Activated naive CD8-positive, alpha-beta T cell (primary cell): ENCODE results near the gene IRS2.
"Not testable (repeated sequence)": the region's sequence is repeated elsewhere in the genome, so short reads cannot be mapped to it uniquely, and the experiment has no call there.

Experiments used
- H3K27ac Mint-ChIP-seq: one replicate; pipeline ENCODE4 v1.8.0; 2021; ENCODE audit warnings: mixed read lengths
- H3K27me3 Mint-ChIP-seq: one replicate; pipeline ENCODE4 v1.8.0; 2021; ENCODE audit warnings: mixed read lengths
- H3K36me3 Mint-ChIP-seq: one replicate; pipeline ENCODE4 v1.8.0; 2021; ENCODE audit warnings: mixed read lengths
- H3K4me1 Mint-ChIP-seq: one replicate; pipeline ENCODE4 v1.8.0; 2021; ENCODE audit warnings: low read depth, mixed read lengths
- H3K4me3 Mint-ChIP-seq: one replicate; pipeline ENCODE4 v1.8.0; 2021; ENCODE audit warnings: mild to moderate bottlenecking, mixed read lengths
- H3K9me3 Mint-ChIP-seq: one replicate; pipeline ENCODE4 v1.8.0; 2021; ENCODE audit warnings: low read depth, mixed read lengths

IRS2 gene

GRCh38 chr13:109786457-109787134 is at the start of gene IRS2:
Gene IRS2 (minus strand): TSS chr13:109786583. CDS start chr13:109786053, 530 bp downstream.
- Mint-ChIP-seq H3K4me3 (peak within 1 kb of the TSS; percentile 76), H3K4me1 (peaks cover 14% of the 10 kb centered on the region), H3K36me3 (no peaks in the 10 kb centered on the region), H3K27ac (peak within 1 kb of the TSS; percentile 72), H3K9me3 (no peaks in the 10 kb centered on the region), H3K27me3 (no peaks in the 10 kb centered on the region)

GRCh38 chr13:109834973-109835720 is 48.8 kb upstream of the IRS2 start:
- H3K4me3 Mint-ChIP-seq: no peak overlapping the region

GRCh38 chr13:109833940-109834339 is 47.6 kb upstream of the IRS2 start:
- H3K36me3 Mint-ChIP-seq: no peaks in the 10 kb centered on the region
- H3K27ac Mint-ChIP-seq: no peak overlapping the region
- no peaks in the 10 kb centered on the region for H3K9me3 Mint-ChIP-seq
- peaks cover 16% of the 10 kb centered on the region for H3K27me3 Mint-ChIP-seq
- H3K4me1 Mint-ChIP-seq: no peaks in the 10 kb centered on the region
- no peak overlapping the region for H3K4me3 Mint-ChIP-seq

More at GRCh38 chr13:109834973-109835720, 48.8 kb upstream of the IRS2 start:
- no peaks in the 10 kb centered on the region for H3K9me3 Mint-ChIP-seq
- no peak overlapping the region for H3K27ac Mint-ChIP-seq
- no peaks in the 10 kb centered on the region for H3K36me3 Mint-ChIP-seq
- peaks cover 17% of the 10 kb centered on the region for H3K27me3 Mint-ChIP-seq
- H3K4me1 Mint-ChIP-seq: peaks cover 1% of the 10 kb centered on the region

- H3K4me1 Mint-ChIP-seq: no peaks in the 10 kb centered on the region
- no peak overlapping the region for H3K4me3 Mint-ChIP-seq
- H3K27me3 Mint-ChIP-seq: peaks cover 16% of the 10 kb centered on the region
- no peaks in the 10 kb centered on the region for H3K36me3 Mint-ChIP-seq
- H3K9me3 Mint-ChIP-seq: no peaks in the 10 kb centered on the region
- no peak overlapping the region for H3K27ac Mint-ChIP-seq
These were observed 46.7 kb upstream of the IRS2 start for GRCh38 chr13:109833071-109833470.

GRCh38 chr13:109828591-109829316 is 42.4 kb upstream of the IRS2 start:
- H3K27ac Mint-ChIP-seq, H3K36me3 Mint-ChIP-seq: not testable (repeated sequence)

GRCh38 chr13:109823201-109823600 is 36.8 kb upstream of the IRS2 start:
- not testable (repeated sequence) for H3K4me3 Mint-ChIP-seq, H3K4me1 Mint-ChIP-seq, H3K9me3 Mint-ChIP-seq

More at GRCh38 chr13:109828591-109829316, 42.4 kb upstream of the IRS2 start:
- peaks cover 19% of the 10 kb centered on the region for H3K27me3 Mint-ChIP-seq
- not testable (repeated sequence) for H3K9me3 Mint-ChIP-seq, H3K4me1 Mint-ChIP-seq, H3K4me3 Mint-ChIP-seq

GRCh38 chr13:109821103-109821502 is 34.7 kb upstream of the IRS2 start:
- Mint-ChIP-seq H3K4me3 (no peak overlapping the region), H3K27me3 (peaks cover 12% of the 10 kb centered on the region), H3K9me3 (peaks cover 3% of the 10 kb centered on the region), H3K4me1 (no peaks in the 10 kb centered on the region), H3K36me3 (no peaks in the 10 kb centered on the region), H3K27ac (peak overlapping the region; percentile 41)

More at GRCh38 chr13:109823201-109823600, 36.8 kb upstream of the IRS2 start:
- not testable (repeated sequence) for H3K36me3 Mint-ChIP-seq, H3K27ac Mint-ChIP-seq
- peaks cover 14% of the 10 kb centered on the region for H3K27me3 Mint-ChIP-seq

GRCh38 chr13:109819874-109820273 is 33.5 kb upstream of the IRS2 start:
- Mint-ChIP-seq H3K27ac (no peak overlapping the region), H3K4me3 (no peak overlapping the region), H3K27me3 (peaks cover 12% of the 10 kb centered on the region), H3K36me3 (no peaks in the 10 kb centered on the region), H3K9me3 (no peaks in the 10 kb centered on the region), H3K4me1 (no peaks in the 10 kb centered on the region)

- Mint-ChIP-seq H3K27me3 (peaks cover 13% of the 10 kb centered on the region), H3K27ac (no peak overlapping the region), H3K9me3 (no peaks in the 10 kb centered on the region), H3K36me3 (no peaks in the 10 kb centered on the region), H3K4me3 (no peak overlapping the region), H3K4me1 (no peaks in the 10 kb centered on the region)
These were observed 32.5 kb upstream of the IRS2 start for GRCh38 chr13:109818886-109819285.

GRCh38 chr13:109817591-109818535 is 31.5 kb upstream of the IRS2 start:
- Mint-ChIP-seq H3K27me3 (peaks cover 15% of the 10 kb centered on the region), H3K9me3 (no peaks in the 10 kb centered on the region), H3K4me3 (no peak overlapping the region)

GRCh38 chr13:109816808-109817203 is 30.4 kb upstream of the IRS2 start:
- no peak overlapping the region for H3K4me3 Mint-ChIP-seq
- no peaks in the 10 kb centered on the region for H3K4me1 Mint-ChIP-seq
- H3K9me3 Mint-ChIP-seq: no peaks in the 10 kb centered on the region
- peaks cover 16% of the 10 kb centered on the region for H3K27me3 Mint-ChIP-seq
- no peak overlapping the region for H3K27ac Mint-ChIP-seq
- no peaks in the 10 kb centered on the region for H3K36me3 Mint-ChIP-seq

More at GRCh38 chr13:109817591-109818535, 31.5 kb upstream of the IRS2 start:
- Mint-ChIP-seq H3K36me3 (no peaks in the 10 kb centered on the region), H3K27ac (no peak overlapping the region), H3K4me1 (no peaks in the 10 kb centered on the region)

- Mint-ChIP-seq H3K4me3 (no peak overlapping the region), H3K27me3 (peaks cover 15% of the 10 kb centered on the region), H3K27ac (no peak overlapping the region), H3K9me3 (no peaks in the 10 kb centered on the region), H3K4me1 (no peaks in the 10 kb centered on the region), H3K36me3 (no peaks in the 10 kb centered on the region)
These were observed 29.9 kb upstream of the IRS2 start for GRCh38 chr13:109816112-109816807.

- Mint-ChIP-seq H3K9me3 (no peaks in the 10 kb centered on the region), H3K36me3 (no peaks in the 10 kb centered on the region), H3K27ac (no peak overlapping the region), H3K4me1 (no peaks in the 10 kb centered on the region), H3K27me3 (peaks cover 12% of the 10 kb centered on the region), H3K4me3 (no peak overlapping the region)
These were observed 29.3 kb upstream of the IRS2 start for GRCh38 chr13:109815651-109816050.

- Mint-ChIP-seq H3K4me1 (no peaks in the 10 kb centered on the region), H3K9me3 (no peaks in the 10 kb centered on the region), H3K4me3 (no peak overlapping the region), H3K27me3 (peaks cover 15% of the 10 kb centered on the region), H3K36me3 (no peaks in the 10 kb centered on the region), H3K27ac (no peak overlapping the region)
These were observed 27.3 kb upstream of the IRS2 start for GRCh38 chr13:109813663-109814062.
